AG04450 (cell line): ENCODE measurements around the gene OR52I2. TPM values are rescaled to one million over a fixed set of nuclear protein-coding genes. Genes with fewer than 3 reads are reported as not detected.

Experiments
- CTCF ChIA-PET: fragments of 300-600, 350-600 bp; formaldehyde crosslinking; extraction: SDS; loops from one replicate; lab custom pipeline; 2022; ENCODE audit warnings: antibody characterized with exemption, inconsistent platforms; lab: Charles Lee
- POLR2A ChIA-PET: fragments of 350-600 bp; formaldehyde crosslinking; extraction: SDS; loops from one replicate; lab custom pipeline; 2021; ENCODE audit warnings: antibody characterized with exemption, inconsistent platforms; lab: Yijun Ruan, JAX
- DNase-seq: peaks from one replicate; pipeline ENCODE4 v3.0.0-alpha.2; 2011; ENCODE audit warnings: low read depth, low spot score
- H3K27ac ChIP-seq: one replicate; pipeline ENCODE4 v1.5.1; 2012; ENCODE audit warnings: low read depth, low read length, control low read depth
- H3K27me3 ChIP-seq: one replicate; pipeline ENCODE4 v1.6.0; 2012; ENCODE audit warnings: low read length; ENCODE audit not compliant: control insufficient read depth, insufficient read depth
- H3K4me3 ChIP-seq: 2 replicates; pipeline ENCODE4 v1.5.1; 2011; ENCODE audit warnings: mild to moderate bottlenecking, low read depth, low read length, control low read depth
- H3K9me3 ChIP-seq: 2 replicates; pipeline ENCODE4 v1.5.1; 2012; ENCODE audit warnings: low read length; ENCODE audit not compliant: control insufficient read depth, insufficient read depth
- CTCF ChIP-seq: IDR thresholded peaks from 2 replicates; pipeline ENCODE4 v1.5.1; 2011; ENCODE audit warnings: low read depth, low read length, control low read depth, inconsistent platforms
- polyA plus RNA-seq: library from polyadenylated mRNA; depleted of rRNA; stranded (reverse); fragments of >200 nt; gene quantifications from 2 replicates; pipeline ENCODE4 v1.2.3, GENCODE V29; 2011

The OR52I2 gene
- polyA plus RNA-seq, 1 experiment: not detected

DNA sequence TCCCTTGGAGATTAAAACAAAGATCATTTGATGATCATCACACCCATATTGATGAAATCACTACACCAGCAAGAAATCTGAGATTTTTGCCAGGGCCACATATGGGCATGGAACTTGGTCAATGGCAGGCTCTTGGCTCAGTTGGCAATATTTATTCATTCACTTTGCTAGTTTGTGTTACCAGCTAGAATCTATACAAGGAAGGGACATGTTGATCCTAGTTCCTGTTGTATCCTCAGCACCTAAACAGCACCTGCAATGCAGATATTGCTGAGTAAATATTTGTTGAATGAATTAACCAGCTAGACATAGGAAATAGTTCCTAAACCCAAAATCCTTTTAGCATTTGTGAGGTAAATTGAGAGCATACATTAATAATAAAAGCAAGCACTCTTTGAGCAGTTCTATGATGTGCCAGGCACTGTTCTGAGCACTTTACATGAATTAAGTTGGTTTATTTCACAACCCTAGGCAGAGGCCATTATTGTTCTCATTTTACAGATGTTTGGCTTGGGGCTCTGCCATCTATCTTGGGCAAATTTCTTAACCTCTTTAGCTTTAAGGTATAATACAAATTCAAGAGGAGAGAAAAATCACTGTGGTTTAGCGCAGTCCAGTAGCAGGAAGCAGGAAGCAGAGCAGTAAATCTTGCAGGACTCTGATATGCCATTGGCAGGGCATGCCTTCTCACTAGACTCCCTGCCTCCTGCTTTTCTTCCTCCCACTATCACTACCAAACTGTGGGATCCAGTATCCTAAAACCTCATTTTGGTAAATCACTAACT, 24.9 kb downstream of the OR52I2 start:
- POLR2A ChIA-PET: no interaction called here
- CTCF ChIA-PET: interaction anchor here (1.3 to 4.2 kb wide), 3 partner anchors 19 to 425 kb away, joined by 4 to 24 read pairs (median 8); no protein-coding TSS in a partner anchor

DNA sequence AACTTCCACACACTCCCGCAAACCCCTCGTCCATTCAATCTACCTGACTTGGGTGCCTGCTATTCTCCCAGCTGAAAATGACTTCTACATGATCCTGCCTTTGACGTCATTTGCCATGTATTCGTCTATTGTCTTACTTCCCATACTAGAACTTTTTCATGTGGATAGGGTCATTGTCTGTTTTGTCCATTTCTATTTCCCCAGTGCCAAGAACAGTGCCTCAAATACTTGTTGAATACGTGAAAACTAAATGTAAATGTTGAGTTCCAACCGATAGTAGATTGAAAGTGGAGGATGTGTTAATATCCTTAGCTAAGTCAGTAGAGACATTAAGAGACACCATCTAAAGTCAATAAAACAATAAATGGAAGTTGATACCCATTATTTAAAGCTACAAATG, 25.6 kb downstream of the OR52I2 start:
- no peak for DNase-seq
- peak overlapping the region; percentile 82 for H3K4me3 ChIP-seq
- CTCF ChIA-PET: interaction anchor here (0.6 to 4.2 kb wide), 6 partner anchors 19 to 425 kb away, joined by 3 to 24 read pairs (median 4); partner anchors contain the start of gene OR51D1
- H3K27me3 ChIP-seq: no peaks in the 10 kb centered on the region
- no peak for TF ChIP-seq CTCF
- no peak overlapping the region for H3K27ac ChIP-seq
- POLR2A ChIA-PET: no interaction called here
- no peaks in the 10 kb centered on the region; the same call in 1 of the 2 replicates for H3K9me3 ChIP-seq

More for the DNA sequence above, 24.9 kb downstream of the OR52I2 start:
- no peak for TF ChIP-seq CTCF
- no peak overlapping the region for H3K27ac ChIP-seq
- DNase-seq: no peak
- no peaks in the 10 kb centered on the region; the same call in 1 of the 2 replicates for H3K9me3 ChIP-seq
- H3K4me3 ChIP-seq: no peak overlapping the region; the same call in 1 of the 2 replicates
- no peaks in the 10 kb centered on the region for H3K27me3 ChIP-seq

DNA sequence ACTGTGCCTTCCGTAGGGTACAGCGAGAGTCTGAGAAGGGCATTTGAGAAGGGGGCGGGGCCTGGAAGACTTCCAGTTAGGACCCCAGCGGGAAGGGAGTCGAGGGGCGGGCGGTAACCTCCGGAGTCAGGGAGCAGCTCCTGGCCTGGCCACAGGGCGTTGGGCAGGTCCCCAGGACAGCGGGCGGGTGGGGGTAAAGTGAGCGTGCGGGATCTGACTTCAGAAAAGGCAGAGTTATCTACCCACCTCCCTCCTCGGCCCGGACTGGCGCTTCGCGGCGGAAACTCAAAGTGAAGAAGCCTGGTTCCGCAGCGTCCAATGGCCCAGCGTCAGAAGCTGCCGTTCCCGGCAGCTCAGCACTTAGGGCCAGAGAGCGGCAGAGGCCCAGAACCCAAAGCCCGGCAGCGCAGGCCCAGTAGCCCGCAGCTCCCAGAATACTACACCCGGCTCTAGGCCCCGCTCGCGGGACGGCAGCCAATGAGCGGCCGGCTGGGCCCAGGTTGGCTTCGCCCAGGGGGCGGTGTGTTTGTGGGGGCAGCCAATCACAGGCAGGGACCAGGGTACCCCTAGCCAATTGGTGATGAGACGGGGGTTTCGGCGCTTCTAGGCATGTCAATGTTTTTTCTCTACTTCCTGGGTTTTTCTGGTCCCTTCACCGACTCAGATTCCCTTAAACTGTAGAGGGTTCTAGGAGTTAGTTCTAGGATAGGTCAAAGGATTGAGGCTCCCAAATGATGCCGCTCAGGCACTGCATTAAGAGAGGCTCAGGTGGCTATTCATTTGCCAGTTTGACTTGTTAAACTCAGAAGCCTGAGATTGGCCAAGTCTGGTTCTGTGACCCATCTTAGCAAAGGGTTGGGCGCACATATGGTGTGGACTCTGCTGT, 26.5 kb downstream of the OR52I2 start, which contains the start of gene TRIM68:
TRIM68 (minus strand) TSS at position 451 of the 886 bp plus-strand sequence. CDS start 2,727 bp downstream, outside the sequence.
- POLR2A ChIA-PET: interaction anchor here (0.7 kb wide), 1 partner anchor 548 kb away, joined by 3 read pairs; no protein-coding TSS in a partner anchor
- peak within 1 kb of the TSS; percentile 82 for H3K4me3 ChIP-seq
- CTCF ChIA-PET: interaction anchor here (0.6 to 4.2 kb wide), 9 partner anchors 18 to 426 kb away, joined by 3 to 24 read pairs (median 4); partner anchors contain the start of gene OR51D1

GRCh38 chr11:4610258-4610935, 28.9 kb downstream of the OR52I2 start:
- TF ChIP-seq CTCF: no peak
- Histone ChIP-seq H3K27ac (no peak overlapping the region), H3K4me3 (no peak overlapping the region; the same call in 1 of the 2 replicates), H3K27me3 (no peaks in the 10 kb centered on the region), H3K9me3 (no peaks in the 10 kb centered on the region; the same call in 1 of the 2 replicates)
- no peak for DNase-seq
- ChIA-PET POLR2A (no interaction called here), CTCF (interaction anchor here (1.0 to 3.7 kb wide), 2 partner anchors 26 to 423 kb away, joined by 5 to 21 read pairs; partner anchors contain the start of gene OR51D1)

More for the DNA sequence above, 26.5 kb downstream of the OR52I2 start, which contains the start of gene TRIM68:
- TF ChIP-seq CTCF: no peak
- peak; percentile 89 for DNase-seq
- Histone ChIP-seq H3K27ac (peak within 1 kb of the TSS; percentile 94), H3K9me3 (no peaks in the 10 kb centered on the region; the same call in 1 of the 2 replicates), H3K27me3 (no peaks in the 10 kb centered on the region)
